B cell (primary cell): ENCODE data around the gene HMGB2.

Experiments
- CTCF ChIP-seq: fragments of 200-600 bp; IDR thresholded peaks from one replicate; pipeline ENCODE4 v1.8.0; 2022; ENCODE audit warnings: antibody characterized with exemption, mild to moderate bottlenecking
- EZH2 ChIP-seq: IDR thresholded peaks from 2 replicates; pipeline ENCODE4 v1.6.1; 2012; ENCODE audit warnings: borderline replicate concordance, low read depth, mild to moderate bottlenecking, moderate library complexity, low read length; ENCODE audit not compliant: insufficient read depth, poor library complexity, severe bottlenecking

DNA sequence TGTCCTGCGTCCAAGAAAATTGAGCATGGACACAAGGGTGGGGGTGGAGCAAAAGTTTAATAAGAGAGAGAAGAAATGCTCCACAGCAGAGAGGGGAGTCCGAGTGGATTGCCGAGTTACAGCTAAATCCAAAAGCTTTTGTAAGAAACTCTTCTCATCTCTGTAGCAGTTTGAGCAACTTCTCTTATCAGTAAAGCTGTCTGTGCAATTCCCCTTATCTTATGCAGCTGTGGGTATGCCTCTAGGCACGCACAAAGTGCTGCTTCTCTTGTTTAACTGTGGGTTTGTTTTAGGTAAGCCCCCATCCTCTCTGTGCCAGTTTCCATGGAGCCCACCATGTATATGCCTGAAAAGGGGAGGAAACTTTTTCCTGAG, 44.8 kb downstream of the HMGB2 start:
- no peak for TF ChIP-seq CTCF
- TF ChIP-seq EZH2: no peak
